Activated CD8-positive, alpha-beta memory T cell treated with anti-CD3 and anti-CD28 coated beads for 1 hour (primary cell): Measurements from ENCODE around the gene PTPN7.
A peak's percentile ranks its signal among the peaks of the same experiment; 100 is the strongest.
"Not testable (repeated sequence)": the region's sequence is repeated elsewhere in the genome, so short reads cannot be mapped to it uniquely, and the experiment has no call there.

Experiments used
- DNase-seq, 2 donors: peaks; one replicate each; pipeline ENCODE4 v3.0.0-alpha.2; 2020; ENCODE audit warnings: low read depth in 1 of 2; ENCODE audit errors: extremely low read depth in 1 of 2

Gene PTPN7

GRCh38 chr1:202160377-202160940 lies at the start of gene PTPN7:
PTPN7 (minus strand) TSS chr1:202160602; CDS start chr1:202159402, 1,200 bp downstream.
- peak; percentile 64 to 81 for DNase-seq

- DNase-seq: no peak
Measured at GRCh38 chr1:202208351-202208857, 48.0 kb upstream of the PTPN7 start.

- DNase-seq: no peak
Measured at GRCh38 chr1:202207292-202207691, 46.9 kb upstream of the PTPN7 start.

GRCh38 chr1:202205523-202206190 lies 45.3 kb upstream of the PTPN7 start:
- no peak for DNase-seq

- DNase-seq: no peak
Measured at GRCh38 chr1:202204065-202204464, 43.7 kb upstream of the PTPN7 start.

- DNase-seq: no peak
Measured at GRCh38 chr1:202203238-202204039, 43.0 kb upstream of the PTPN7 start.

- no peak for DNase-seq
Measured at GRCh38 chr1:202202500-202203168, 42.2 kb upstream of the PTPN7 start.

- DNase-seq: no peak
Measured at GRCh38 chr1:202201971-202202370, 41.6 kb upstream of the PTPN7 start.

- DNase-seq: no peak
Measured at GRCh38 chr1:202201266-202201665, 40.9 kb upstream of the PTPN7 start.

- DNase-seq: no peak
Measured at GRCh38 chr1:202200669-202201068, 40.3 kb upstream of the PTPN7 start.

- no peak for DNase-seq
Measured at GRCh38 chr1:202200112-202200548, 39.7 kb upstream of the PTPN7 start.

- no peak for DNase-seq
Measured at GRCh38 chr1:202199040-202199889, 38.9 kb upstream of the PTPN7 start.

GRCh38 chr1:202198366-202198724 lies 37.9 kb upstream of the PTPN7 start:
- DNase-seq: no peak

- DNase-seq: no peak
Measured at GRCh38 chr1:202197653-202198365, 37.4 kb upstream of the PTPN7 start.

GRCh38 chr1:202194328-202194648 lies 33.9 kb upstream of the PTPN7 start:
- no peak for DNase-seq

- no peak for DNase-seq
Measured at GRCh38 chr1:202193614-202194327, 33.4 kb upstream of the PTPN7 start, which contains the start of gene LGR6. LGR6 (plus strand) TSS chr1:202193799; CDS start chr1:202193990, 191 bp downstream.

GRCh38 chr1:202192770-202193613 lies 32.6 kb upstream of the PTPN7 start:
- DNase-seq: peak; percentile 14 to 37

- DNase-seq: not testable (repeated sequence)
Measured at GRCh38 chr1:202191391-202191790, 31.0 kb upstream of the PTPN7 start.
